DMS53 treated with DMSO at 0.1 percent for 48 hours (cell line): ENCODE data around the gene C11orf65.
"Not testable (repeated sequence)": the region's sequence is repeated elsewhere in the genome, so short reads cannot be mapped to it uniquely, and the experiment has no call there.

Experiments used
- DNase-seq: peaks from one replicate; lab custom pipeline; 2025; ENCODE audit not compliant: unreplicated experiment; lab: John Stamatoyannopoulos, UW

Gene C11orf65

DNA sequence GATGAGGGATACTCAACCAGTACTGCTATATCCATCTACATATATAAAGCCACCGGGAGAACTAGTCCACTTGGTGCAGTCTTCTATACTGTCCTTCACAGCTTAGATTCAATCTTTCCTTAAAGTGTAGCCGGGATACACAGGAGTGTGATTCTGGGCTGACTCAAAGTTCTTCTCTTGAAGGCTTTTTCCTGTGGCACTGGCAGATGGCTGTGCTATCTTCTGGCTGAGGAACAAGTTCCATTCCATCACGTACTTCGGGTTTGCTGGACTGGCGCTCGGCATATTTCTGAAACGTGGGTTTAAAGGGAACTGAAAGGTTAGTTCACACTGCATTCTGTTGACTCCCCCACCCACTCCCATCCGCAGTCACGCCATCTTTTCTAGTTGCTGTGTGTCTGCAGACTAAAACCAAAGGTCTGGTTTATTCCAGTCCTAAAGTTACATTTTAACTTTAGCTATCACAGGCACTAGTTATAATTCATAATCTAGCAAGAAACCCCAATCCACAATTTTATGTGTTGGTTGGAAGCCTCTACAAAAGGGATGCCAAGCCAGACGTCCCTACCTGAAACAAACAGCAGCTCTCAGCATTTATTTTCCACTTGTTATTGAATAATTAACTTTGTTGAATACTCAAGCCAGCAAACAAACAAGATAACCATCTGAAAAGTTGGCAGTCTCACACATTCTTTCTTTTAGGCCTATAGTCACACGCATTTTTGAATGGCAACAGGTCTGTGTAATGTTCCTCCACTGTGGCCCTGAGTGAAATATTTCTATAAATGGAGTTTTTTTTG is 7.5 kb upstream of the C11orf65 start:
- no peak for DNase-seq

DNA sequence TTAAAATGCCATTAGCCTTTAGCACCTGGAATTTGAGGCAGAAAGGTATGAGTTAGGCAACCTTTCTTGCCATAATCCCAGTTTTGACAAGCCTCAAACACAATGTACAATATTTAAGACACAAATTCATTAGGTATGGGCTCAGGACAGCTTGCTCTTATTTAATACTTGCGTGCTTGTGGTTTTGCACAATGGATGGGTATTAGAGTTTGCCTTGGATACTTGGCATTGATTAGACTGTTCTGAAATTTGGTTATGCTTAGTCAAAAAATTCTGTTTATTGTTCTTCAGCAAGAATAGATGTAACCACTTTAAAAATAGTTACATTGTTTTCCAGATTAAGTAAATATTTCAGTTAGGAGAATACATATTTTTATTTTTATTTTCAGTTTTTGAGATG is 5.4 kb upstream of the C11orf65 start:
- no peak for DNase-seq

DNA sequence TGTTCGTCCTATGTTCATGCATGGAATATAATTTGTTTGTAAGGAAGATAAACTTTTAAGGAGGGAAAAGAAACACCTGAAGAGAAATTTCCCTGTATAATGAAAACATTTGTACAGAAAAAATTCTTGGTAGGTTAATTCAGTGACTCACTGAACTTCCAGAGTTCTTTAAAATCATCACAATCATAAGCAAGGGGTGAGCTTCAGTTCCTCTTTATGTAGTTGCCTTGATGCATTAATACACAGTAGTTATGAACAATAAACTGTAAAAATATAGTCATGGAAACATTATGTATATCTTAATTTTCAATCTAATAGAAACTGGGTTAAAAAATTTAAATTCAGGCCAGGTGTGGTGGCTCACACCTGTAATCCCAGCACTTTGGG is 1.1 kb upstream of the C11orf65 start:
- DNase-seq, result no peak

DNA sequence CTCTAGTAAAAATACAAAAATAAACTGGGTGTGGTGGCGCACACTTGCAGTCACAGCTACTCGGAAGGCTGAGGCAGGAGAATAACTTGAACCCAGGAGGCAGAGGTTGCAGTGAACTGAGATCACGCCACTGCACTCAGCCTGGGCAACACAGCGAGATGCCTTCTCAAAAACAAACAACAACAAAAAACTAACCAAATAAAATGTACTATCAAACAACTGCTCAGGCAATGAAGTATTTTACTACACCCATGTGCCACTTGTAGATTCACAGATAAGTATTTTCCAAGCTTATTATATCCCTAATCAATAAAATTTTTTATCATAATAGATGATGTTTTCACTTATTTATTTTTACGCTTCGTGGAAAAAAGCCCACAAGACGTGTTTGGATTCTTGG is 924 bp downstream of the C11orf65 start:
- peak; percentile 17 for DNase-seq

DNA sequence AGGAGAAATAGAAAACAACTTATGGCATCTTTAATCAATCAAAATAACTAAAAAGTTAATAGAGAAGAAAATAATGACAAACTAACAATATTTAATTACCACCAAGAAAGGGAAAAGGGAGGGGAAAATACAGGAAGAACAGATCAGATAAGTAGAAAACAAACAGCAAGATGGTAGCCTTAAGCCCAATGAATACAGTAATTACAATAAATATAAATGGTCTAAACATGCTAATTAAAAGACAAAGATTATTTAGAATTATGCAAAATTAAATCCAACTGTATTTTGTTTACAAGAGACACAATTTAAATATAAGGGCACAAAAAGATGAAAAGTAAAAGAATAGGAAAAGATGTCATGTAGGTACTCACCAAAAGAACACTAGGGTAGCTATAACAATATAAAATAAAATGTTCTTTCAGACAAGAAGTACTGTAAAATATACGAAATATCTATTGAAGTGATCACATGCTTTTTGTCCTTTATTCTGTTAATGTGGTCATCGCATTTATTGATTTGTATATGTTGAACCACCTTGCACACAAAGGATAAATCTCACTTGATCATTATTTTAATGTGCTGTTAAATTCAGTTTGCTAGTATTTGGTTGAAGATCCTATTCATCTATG is 14.0 kb downstream of the C11orf65 start:
- DNase-seq, result no peak

DNA sequence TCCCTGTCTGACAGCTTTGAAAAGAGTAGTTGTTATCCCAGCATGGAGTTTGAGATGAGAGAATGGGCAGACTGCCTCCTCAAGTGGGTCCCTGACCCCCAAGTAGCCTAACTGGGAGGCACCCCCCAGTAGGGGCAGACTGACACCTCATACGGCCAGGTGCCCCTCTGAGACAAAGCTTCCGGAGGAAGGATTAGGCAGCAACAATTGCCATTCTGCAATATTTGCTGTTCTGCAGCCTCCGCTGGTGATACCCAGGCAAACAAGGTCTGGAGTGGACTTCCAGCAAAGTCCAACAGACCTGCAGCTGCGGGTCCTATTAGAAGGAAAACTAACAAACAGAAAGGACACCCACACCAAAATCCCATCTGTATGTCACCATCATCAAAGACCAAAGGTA is 25.9 kb downstream of the C11orf65 start:
- not testable (repeated sequence) for DNase-seq

DNA sequence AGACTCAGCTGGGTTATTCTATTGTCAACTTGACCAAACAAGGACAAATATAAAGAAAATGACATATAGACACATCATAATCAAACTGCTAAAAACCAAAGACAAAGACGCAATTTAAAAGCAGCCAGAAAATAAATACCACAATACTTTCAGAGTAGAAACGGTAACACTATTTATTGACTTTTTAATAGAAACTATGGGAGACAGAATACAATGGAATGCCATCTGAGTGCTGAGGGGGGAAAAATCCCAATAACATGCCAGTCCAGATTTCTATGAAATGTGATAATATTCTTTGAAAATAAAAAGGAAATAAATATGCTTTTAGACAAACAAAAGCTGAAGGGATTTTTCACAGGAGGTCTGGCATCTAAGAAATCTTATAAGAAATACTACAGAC is 30.7 kb downstream of the C11orf65 start:
- DNase-seq, result no peak

DNA sequence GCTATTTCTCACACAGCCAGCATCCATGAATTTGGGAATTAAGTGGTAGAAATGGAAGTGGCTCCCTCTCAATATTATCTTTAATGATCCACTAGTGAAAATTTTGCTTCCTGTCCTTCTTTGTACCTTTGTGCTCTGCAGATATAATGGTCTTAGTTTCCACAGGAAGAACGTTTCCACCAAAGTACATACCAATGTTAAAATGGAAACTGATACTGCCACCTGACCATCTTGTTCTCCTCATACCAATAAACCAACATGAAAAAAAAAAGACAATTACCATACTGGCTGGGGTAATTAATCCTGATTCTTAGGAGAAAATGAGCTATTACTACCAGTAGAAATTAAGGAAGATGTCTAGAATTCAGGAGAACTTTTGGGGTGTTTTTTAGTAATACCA is 32.3 kb downstream of the C11orf65 start:
- DNase-seq, result no peak

DNA sequence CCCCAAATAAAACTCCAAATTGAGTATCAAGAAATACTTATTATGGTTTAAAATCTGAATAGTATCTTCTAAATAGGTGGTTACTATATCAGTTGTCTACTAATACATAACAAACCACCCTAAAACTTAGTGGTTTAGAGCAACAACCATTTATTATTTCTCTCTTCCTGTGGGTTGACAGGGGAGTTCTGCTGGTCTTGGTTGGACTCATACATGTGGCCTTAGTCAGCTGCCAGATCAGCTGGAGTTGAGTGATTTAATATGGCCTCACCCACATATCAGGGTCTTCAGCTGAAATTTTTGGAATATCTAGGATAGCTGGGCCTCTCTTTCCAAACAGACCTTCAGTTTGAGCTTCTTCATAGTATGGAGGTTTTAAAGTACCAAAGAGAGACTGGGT is 34.5 kb downstream of the C11orf65 start:
- DNase-seq, result no peak

DNA sequence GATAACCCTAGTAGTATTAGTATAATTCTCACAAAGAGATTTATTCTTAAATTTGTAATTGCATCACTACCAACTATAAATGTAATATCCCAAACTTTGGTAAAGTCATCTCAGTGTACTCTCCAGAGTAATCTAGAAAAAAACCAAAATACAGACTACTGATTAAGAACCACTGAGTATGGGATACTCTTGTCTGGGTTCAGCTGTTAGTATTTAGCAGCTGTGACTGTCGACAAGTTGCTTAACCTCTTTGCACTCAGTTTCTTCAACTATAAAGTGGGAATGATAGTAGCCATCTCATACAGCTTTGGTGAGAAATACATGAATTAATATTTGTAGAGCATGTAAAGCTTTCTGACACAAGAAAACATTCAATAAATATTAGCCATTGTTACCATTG is 35.3 kb downstream of the C11orf65 start:
- no peak for DNase-seq

DNA sequence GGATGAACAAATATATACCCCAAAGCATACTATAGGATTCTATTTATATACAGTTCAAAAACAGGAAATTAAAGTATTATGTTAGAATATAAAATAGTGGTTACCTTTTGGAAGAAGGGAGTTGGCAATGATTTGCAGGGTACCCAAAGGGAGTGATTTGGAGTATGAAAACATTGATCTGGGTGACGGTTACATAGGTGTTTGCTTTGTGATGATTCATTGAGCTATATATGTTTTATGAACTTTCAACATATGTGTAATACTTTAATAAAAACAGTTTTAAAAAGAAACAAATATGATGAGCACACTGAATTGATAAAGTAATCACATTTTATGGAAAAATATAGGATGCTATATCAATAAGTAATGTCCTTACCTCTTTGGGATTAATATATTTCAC is 36.0 kb downstream of the C11orf65 start:
- DNase-seq, result no peak

DNA sequence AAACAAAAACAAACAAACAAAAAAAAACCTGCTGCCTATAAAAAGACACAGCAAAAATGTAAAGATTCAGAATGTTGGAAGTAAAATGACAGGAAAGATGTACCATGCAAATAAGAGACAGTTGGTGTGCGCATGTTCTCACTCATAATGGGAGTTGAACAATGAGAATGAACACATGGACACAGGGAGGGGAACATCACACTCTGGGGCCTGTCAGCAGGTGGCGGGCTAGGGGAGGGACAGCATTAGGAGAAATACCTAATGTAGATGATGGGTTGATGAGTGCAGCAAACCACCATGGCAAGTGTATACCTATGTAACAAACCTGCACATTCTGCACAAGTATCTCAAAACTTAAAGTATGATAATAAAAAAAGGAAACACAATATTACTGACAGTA is 49.8 kb downstream of the C11orf65 start:
- DNase-seq, result peak; percentile 43

DNA sequence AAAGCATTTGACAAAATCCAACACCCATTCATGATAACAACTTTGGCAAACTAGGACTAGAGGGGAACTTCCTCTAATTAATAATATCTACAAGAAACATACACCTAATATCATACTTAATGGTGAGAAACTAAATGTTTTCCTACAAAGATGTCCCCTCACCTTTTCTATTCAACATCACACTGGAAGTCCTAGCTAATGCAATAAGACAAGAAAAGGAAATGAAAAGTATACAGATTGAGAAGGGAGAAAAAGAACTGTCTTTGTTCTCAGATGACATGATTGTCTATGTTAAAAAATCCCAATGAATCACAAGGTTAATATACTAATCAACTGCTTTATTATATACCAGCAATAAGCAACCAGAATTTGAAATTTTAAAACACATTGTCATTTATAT is 52.4 kb downstream of the C11orf65 start:
- DNase-seq, result no peak

DNA sequence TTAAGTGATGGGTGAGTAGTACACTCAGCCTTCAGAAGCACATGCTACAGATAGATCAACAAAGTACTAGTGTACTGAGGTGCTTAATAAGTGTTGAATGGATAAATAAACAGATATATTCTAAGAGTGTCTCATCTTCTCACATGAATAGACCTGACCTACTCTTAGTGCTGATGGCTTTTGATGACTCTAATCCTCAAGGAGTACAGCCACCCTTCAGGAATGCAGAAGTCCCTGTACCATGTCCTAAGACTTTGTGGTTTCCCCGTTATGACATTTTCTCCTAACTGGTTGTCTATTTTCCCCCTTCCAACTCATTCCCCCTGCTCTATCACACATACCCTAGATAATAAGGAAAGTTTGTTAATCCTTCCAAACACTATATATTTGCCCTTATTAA is 61.6 kb downstream of the C11orf65 start:
- DNase-seq, result no peak

DNA sequence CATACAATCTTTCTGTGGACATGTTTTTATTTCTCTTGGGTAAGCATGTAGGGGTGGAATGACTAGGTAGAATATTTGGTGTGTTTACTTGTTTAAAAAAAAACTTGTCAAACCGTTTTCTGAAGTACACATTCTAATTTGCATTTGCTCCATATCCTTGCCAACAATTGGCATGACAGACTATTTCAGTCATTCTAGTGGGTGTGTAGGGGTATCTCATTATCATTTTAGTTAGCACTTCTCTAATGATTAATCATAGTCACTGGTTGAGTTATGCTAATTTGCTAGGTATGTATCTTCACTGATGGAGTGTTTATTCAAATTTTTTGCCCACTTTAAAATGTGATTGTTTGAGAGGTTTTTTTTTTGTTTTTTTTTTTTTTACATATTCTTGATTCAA is 64.3 kb downstream of the C11orf65 start:
- DNase-seq, result no peak

DNA sequence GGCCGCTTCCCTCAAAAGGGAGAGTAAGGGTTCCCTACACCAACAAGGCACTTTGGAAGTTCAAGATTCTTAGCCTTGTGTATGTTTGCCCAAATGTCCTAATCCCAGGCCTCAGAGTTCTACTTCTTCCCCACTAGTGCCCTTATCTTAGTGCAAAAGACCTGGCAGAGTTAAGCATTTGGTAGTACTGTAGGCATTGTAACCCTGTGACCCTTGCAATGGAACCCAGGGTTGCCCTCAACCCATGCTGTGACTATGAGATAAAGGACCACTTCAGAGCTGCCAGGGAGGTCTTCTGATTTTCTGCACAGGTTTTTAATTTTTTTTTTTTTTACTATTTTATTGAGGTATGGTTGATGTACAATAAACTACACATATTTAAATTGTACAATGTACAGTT is 65.1 kb downstream of the C11orf65 start:
- DNase-seq, result no peak

DNA sequence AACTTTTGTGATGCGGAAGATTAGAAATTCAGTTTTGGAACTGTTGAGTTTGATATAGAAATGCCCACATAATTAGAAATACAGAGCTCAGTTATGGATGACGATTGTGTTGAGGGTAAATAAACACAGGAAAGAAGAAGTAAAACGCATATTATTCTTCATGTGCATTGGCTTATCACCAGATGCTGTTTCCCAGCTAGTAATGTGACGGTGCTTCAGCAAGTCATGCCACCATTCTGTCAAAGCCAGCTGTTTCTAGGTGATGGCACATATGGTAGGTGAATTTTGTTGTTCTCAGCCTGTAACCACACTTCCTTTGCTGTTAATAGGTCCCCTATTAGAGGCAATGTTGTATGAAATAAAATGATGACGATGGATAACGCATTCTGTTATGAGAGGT is 68.9 kb downstream of the C11orf65 start:
- no peak for DNase-seq

DNA sequence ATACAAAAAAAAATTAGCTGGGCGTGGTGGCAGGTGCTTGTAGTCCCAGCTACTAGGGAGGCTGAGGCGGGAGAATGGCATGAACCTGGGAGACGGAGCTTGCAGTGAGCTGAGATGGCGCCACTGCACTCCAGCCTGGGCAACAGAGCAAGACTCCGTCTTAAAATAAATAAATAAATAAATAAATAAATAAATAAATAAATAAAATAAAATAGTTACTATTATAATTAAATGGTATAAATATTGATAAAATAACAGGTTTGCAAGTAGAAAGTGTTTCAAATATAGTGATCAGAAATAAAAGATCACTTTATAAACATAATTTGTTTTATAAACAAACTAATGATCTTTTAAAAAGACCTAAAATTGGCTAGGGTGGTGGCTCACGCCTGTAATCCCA is 70.7 kb downstream of the C11orf65 start:
- DNase-seq, result not testable (repeated sequence)

DNA sequence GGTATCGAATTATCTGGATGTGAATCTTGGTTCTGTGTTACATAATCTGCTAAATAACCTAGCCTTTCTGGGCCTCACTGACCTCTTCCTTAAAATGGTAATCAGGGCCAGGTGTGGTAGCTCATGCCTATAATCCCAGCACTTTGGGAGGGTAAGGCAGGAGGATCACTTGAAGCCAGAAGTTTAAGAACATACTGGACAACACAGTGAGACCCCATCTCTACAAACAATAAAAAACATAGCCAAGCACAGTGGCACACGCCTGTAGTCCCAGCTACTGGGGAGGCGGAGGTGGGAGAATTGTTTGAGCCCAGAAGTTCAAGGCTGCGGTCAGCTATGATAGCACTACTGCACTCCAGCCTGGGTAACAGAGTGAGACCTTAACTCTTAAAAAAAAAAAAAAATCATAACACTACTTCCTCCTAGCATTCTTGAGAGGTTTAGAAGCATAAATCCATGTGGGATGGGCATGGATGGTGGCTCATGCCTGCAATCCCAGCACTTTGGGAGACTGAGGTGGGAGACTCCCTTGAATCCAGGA is 72.5 kb downstream of the C11orf65 start:
- DNase-seq, result no peak

DNA sequence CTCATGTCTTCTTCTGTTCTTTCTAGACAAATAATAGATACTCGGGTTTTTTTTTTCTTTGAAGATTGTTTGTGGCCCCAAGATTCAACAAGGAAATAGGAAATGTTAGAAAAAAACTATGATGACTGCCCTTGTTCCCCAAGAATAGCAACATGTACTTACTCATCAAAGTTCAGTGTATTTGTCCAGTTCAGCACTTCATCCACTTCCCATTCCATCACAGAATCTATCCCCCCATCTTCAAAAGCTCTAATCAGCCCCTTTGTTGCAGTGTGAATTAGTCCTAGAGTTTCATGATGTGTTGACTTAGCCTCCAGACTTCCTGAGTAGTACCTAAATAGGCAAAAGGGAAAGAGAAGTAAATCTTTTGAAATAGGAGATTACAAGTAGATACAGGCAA is 74.3 kb downstream of the C11orf65 start:
- no peak for DNase-seq

DNA sequence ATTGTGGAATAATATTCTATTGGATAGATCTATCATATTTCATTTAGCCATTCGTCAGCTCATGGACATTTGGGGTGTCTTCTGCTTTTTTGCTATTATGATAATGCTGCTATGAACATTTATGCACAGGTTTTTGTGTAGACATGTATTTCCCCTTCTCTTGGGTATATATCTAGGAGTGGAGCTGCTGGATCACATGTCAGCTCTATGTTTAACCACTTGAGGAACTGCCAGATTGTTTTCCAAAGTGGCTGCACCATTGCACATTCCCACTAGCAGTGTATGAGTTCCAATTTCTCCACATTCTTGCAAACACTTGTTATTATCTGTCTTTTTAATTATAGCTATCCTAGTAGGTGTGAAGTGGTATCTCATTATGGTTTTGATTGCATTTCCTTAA is 75.0 kb downstream of the C11orf65 start:
- no peak for DNase-seq

DNA sequence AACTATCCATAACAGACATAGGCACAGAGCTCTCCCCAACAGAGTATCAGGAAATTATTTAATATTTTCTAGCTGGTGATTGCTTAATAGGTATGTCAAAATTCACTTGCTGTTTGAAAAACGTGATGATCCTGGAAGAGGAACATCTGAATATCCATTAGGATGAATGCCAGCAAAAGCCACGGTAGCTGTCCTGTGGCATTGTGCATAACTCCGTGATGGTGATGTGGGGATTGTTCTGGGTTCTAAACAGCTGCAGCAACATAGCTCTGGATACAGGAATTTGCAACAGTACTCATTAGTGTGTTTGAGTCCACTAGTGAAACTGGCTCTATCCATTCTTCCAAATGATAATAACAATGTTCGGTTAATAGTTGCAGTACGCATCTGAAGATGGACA is 78.8 kb downstream of the C11orf65 start:
- DNase-seq, result no peak

DNA sequence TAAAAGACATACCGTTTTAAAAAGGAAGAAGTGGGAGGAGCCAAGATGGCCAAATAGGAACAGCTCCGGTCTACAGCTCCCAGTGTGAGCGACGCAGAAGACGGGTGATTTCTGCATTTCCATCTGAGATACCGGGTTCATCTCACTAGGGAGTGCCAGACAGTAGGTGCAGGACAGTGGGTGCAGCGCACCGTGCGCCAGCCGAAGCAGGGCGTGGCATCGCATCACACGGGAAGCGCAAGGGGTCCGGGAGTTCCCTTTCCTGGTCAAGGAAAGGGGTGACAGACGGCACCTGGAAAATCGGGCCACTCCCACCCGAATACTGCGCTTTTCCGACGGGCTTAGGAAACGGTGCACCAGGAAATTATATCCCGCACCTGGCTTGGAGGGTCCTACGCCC is 93.8 kb downstream of the C11orf65 start:
- DNase-seq, result not testable (repeated sequence)
